ENCODE data around the gene UST. TPM values are rescaled to one million over a fixed set of nuclear protein-coding genes. Genes with fewer than 3 reads are reported as not detected.

Gene UST
- total and polyA plus RNA-seq, 2 of the 8 experiments (the other 6 are each of a cell fraction or from before 2014, with no cell fraction given) = 13.5 to 34.5 TPM

GRCh38 chr6:148761527-148762011 is 14.7 kb downstream of the UST start (continued):
- no peak for TF ChIP-seq RAD21 (IDR thresholded peaks at IDR 0.05 in 1 of 2, conservative IDR thresholded peaks at IDR 0.05 in 1 of 2; ENCODE audit: low read depth in 2 of 2, low read length in 2 of 2)
- TF ChIP-seq SAP30 (IDR thresholded peaks at IDR 0.05; ENCODE audit: insufficient read depth, insufficient replicate concordance, low read length) = no peak
- no peak for TF ChIP-seq TCF12 (IDR thresholded peaks at IDR 0.05; ENCODE audit: low read depth, low read length)
- TF ChIP-seq ZNF274 (IDR thresholded peaks at IDR 0.05; ENCODE audit: borderline replicate concordance, extremely low read depth, low read length) = no peak
- no peak for TF ChIP-seq CREB1 (IDR thresholded peaks at IDR 0.05)

Data from H1 (cell line).